Astrocyte of the cerebellum (primary cell): ENCODE data around the gene PLK5.

Source experiments
- DNase-seq: peaks from one replicate; pipeline ENCODE4 v3.0.0-alpha.2; 2011; ENCODE audit warnings: low read depth
- H3K4me3 ChIP-seq: 2 replicates; pipeline ENCODE4 v1.5.1; 2011; ENCODE audit warnings: mild to moderate bottlenecking, low read depth, low read length, moderate library complexity
- in situ Hi-C: cut with HindIII; loops from 2 replicates; pipeline ENCODE4 v1.10.0; 2017; ENCODE audit warnings: low sequenced_read_pairs
- TF ChIP-seq, protein P1 (sequence below): IDR thresholded peaks from 2 replicates; pipeline ENCODE4 v1.5.1; 2012; ENCODE audit warnings: low read length, low read depth, moderate library complexity, mild to moderate bottlenecking; ENCODE audit errors: missing control alignments

Gene PLK5

DNA sequence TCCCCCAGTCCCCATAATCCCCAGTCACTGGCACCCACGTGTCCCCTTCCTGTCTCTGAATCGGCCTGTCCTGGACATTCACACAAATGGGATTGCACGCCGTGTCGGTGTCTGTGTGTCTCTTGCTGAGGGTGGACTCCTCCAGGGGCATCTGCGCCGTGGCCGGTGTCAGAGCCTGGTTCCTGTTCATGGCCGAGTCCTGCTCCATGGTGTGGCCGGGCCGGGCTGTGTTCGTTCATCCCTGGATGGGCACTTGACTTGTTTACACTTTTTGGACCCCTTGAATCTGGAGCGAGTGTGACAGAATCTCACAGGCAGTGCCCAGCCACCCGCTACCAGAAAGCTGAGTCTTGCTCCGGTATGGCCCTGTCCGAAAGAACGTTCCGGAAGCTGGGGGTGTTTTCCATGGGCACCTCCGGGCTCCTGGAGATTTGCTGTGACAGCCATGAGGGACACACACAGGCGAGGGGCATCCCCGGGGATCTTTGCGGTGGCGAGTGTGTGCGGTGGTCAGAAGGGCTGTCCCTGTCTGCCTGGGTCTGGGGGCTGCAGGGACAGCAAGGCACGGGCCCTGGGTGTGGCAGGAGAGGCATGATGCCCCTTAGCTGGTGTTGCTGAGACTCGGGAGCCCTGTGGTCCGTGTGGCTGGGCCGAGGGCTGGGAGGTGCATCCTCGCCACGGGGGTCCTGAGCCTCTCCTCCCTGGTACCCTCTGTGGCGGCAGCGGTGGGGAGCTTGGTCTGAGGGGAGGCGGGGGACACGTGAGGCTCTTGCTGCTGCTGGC lies 50.7 kb downstream of the PLK5 start:
- no peak overlapping the region for H3K4me3 ChIP-seq
- in situ Hi-C loops = no loop called here
- TF ChIP-seq, protein P1, sequence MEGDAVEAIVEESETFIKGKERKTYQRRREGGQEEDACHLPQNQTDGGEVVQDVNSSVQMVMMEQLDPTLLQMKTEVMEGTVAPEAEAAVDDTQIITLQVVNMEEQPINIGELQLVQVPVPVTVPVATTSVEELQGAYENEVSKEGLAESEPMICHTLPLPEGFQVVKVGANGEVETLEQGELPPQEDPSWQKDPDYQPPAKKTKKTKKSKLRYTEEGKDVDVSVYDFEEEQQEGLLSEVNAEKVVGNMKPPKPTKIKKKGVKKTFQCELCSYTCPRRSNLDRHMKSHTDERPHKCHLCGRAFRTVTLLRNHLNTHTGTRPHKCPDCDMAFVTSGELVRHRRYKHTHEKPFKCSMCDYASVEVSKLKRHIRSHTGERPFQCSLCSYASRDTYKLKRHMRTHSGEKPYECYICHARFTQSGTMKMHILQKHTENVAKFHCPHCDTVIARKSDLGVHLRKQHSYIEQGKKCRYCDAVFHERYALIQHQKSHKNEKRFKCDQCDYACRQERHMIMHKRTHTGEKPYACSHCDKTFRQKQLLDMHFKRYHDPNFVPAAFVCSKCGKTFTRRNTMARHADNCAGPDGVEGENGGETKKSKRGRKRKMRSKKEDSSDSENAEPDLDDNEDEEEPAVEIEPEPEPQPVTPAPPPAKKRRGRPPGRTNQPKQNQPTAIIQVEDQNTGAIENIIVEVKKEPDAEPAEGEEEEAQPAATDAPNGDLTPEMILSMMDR = no peak
- DNase-seq = no peak

DNA sequence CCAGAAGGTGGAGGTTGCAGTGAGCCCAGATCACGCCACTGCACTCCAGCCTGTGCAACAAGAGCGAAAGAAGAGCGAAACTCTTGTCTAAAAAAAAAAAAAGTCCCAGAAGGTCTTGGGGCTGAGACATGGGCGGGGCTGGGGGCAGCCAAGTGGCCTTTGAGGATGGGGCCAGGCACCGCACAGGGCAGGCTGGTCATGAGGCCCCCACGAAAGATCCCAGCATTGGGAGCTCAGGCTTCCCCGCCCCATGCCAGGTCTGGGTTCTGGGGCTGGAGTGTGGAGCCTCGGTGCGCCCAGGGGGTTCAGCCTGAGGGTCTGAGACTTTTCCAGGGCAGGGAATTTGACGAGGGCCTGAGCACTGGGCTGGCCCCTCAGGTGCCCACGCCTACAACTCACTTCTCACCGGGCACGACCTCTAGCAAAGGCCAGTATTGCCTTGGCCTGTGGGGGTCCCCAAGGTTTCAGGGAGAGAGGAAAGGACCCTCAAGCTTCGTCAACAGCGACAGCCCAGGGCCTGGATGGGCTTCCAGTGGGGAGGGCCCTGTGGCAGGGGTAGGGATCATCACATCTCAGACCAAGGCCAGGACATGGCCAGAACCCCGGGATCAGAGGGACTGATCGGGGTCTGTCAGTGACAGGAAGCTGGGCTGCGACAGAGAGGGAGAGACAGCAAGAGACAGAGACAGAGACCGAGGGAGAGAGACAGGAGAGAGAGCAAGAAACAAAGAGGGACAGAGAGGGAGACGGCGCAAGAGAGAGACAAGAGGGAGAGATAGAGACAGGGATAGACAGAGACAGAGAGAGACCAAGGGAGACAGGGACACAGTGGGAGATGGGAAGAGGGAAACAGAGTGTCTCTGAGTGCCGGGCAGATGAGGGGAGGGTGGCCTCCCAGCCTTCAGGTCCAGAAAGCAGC lies 51.7 kb downstream of the PLK5 start:
- DNase-seq = no peak
- no peak overlapping the region for H3K4me3 ChIP-seq
- TF ChIP-seq, protein P1 = no peak
- in situ Hi-C loops = no loop called here

DNA sequence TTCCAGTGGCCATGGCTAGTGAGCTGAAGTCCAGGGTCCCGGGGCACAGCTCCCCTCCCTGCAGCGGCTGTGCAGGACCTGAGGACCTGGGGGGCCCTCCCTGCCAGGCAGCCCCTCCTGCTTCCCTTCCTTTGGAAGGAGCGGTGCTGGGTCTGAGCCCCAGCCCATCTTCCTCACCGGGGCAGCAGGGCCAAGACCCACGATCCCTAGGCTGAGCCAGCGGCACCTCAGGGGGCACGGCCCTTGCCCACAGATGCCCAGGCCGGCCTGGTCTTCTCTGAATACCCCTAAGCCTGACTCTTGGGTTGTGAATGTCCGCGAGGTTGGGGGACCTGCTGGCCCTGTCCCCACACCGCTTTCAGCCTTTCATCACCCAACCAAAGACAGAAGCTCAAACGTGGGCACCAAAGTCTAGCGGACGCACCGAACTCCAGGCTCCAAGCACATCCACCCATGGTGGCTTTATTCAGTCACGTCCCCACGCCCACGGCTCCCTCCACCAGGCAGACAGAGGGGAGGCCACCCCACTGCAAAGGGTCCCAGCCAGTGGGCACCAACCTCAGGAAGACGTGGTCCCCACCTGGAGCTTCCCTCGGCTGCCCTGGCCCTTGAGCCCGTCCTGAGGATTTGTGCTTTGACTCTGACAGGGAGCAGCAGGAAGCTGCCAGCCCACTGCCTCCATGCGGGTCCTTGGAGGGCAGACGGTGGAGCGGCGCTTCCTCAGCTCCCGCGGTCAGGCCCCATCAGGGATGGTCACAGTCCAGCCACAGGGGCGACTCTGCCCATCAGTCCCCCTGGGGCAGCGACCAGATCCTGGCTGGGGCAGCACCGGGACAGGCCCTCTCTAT lies 52.6 kb downstream of the PLK5 start:
- no peak overlapping the region for H3K4me3 ChIP-seq
- in situ Hi-C loops = no loop called here
- TF ChIP-seq, protein P1 = no peak
- DNase-seq = no peak

DNA sequence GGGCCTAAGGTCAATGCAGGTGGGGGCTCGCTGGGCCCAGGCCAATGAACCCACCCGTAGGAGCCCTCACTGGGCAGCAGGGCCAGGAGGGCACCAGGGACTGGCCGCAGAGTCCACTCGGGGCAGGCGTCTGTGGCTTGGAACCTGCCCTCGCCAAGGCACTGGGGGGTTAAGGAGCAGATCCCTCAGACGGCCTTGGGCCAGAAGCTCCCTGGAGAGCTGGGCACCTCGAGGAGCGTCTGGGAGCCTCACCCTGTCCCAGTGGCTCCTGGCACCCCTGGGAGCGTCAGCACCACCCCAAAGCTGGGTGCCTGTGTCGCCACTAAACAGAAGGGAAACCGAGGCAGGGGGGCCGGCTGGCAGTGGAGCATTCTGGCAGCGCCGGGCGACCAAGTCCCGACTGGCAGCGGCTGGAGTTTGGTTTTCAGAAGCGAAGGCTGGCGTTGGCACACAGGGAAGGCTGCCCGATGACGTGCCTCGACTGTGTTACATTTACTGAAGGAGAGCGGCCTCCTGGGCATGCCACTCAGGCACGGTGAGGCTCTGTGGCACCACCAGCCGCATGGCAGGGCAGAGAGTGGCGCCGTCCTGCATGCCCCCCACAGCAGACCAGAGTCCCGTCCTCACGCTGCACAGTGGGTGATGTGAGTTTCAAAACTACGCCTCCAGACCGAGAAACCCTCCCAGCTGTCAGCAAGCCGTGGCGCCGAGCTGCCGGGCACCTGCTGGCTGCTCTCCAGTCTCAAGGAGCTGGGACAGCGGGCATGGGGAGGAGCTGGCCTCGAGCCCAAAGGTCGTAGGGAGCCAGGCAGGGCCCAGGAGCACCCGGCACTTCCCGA lies 53.4 kb downstream of the PLK5 start:
- in situ Hi-C loops = no loop called here
- TF ChIP-seq, protein P1 = no peak
- H3K4me3 ChIP-seq = no peak overlapping the region
- DNase-seq = no peak

DNA sequence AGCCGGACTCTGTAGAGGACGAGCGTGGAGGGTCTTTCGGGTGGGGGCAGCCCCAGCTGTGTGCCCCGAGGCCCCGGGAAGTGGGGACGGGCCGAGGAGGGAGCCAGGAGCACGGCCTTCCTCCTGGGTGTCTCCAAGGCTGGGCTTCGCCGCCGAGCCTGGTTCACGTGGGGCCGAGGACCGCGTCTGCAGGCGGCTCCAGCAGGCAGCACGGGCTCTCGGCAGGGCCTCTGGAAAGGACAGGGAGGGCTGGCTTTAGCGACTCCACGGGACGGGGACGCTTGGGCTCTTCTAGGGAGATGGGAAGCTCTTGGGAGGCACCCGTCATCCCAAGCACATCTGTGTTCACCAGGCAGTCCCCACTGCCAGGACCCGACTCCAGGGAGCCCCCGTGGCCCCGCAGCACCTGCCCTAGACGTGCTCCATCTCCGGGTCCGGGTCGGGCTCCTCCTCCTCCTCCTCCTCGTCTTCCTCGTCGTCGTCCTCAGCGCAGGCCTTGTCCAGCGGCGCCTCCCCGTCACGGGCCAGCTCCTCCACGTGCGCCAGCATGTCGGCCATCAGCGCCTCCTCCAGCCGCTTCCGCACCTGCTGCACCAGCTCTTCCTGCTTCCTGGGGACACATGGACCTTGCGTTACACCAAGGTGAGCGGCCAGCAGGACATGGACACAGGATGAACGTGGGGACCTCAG lies 54.2 kb downstream of the PLK5 start:
- in situ Hi-C loops = no loop called here
- DNase-seq = no peak
- H3K4me3 ChIP-seq = no peak overlapping the region
- TF ChIP-seq, protein P1 = no peak
